Activated CD8-positive, alpha-beta memory T cell treated with anti-CD3 and anti-CD28 coated beads for 36 hours (primary cell): ENCODE results near the gene CD82. TPM values are rescaled to one million over a fixed set of nuclear protein-coding genes. Genes with fewer than 3 reads are reported as not detected.

Source experiments
- CTCF ChIA-PET: fragments of 350-600 bp; sonication (Branson Sonifier 250); formaldehyde crosslinking; loops from one replicate; lab custom pipeline; 2021; ENCODE audit warnings: antibody characterized with exemption; lab: Charles Lee
- POLR2A ChIA-PET: fragments of 350-600 bp; sonication (Branson Sonifier 250); formaldehyde crosslinking; loops from one replicate; lab custom pipeline; 2021; ENCODE audit warnings: antibody characterized with exemption; lab: Charles Lee
- total RNA-seq, 2 experiments: library from RNA; stranded (reverse); gene quantifications; one replicate each; pipeline ENCODE4 v1.2.3, GENCODE V29; 2021

Gene CD82
- total RNA-seq, 2 experiments from 2014 or later: 393 to 424 TPM

DNA sequence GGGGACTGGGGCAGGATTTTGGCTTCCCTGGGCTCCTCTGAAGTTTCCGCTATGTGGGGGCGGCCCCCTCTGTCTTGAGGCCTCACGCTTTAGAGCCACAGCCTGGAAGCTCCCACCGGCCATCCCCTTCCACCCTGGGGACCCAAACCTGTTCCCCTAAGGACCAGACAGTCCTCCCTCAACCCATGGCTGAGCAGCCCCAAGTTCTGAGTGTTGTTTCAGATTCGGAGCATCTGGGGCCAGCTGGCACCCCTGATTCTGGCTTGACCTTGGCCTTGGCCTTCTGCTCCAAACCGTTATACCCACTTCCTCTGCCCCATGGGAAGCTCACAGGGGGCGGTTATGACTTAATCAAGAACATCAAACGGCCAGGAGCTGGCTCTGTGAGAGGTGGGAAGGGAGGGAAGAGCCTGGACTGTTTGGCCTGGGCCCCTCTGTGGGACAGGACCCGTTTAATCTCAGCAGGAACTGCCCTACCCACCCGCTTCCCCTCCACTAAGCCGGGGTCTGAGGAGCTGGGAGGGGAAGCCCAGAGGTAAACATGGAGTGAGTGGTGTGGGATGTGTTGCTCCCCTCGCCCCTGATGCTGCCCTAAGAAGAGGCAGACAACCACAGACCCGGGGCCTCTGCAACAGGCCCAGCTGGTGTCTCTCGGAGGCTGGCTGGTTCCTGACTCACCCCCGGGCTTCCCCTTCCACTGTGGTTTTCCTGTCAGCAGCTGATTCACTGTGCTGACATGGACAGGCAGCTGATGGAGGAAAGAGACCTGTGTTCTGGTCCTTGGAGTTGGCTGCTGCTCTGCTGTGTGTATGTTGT lies 3.4 kb downstream of the CD82 start:
- ChIA-PET POLR2A (interaction anchor here (1.0 to 1.1 kb wide), 2 partner anchors 12 to 40 kb away, joined by 3 to 4 read pairs; no protein-coding TSS in a partner anchor), CTCF (interaction anchor here (1.1 to 1.4 kb wide), 3 partner anchors 15 to 49 kb away, joined by 3 to 9 read pairs (median 3); no protein-coding TSS in a partner anchor)

DNA sequence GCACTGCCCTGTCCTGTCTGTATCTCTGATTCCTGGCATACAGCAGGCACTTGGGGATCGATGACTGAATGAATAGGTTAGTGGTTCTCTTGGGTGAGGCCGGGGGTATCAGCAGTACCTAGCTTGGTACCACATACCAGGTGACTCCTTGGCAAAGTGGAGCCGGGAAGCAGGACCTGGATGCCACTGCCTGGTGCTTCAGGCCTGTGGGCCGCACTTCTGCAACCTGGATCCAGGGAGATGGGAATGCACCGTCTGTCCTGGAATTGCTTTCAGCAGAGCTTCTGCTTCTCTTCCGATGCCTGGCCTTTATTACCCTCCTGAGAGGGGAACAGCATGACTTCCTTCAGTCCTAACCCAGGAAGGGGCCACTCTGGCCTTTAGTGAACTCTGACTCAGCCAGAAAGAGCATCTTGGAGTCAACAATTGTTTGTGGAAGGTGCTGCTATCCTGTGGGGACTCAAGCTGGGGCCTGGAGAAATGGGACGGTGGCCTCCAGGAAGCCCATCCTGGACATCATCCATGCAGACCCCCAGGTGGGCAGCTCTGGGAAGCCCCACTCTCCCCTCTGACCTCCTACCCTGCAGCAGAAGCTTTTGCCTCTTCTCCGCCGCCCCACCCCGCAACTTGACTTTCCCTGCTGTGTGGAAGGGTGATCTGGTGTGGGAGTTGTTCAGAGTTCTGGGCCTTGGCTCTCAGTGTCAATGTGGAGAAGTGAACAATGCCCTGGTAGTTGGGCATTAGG lies 5.1 kb downstream of the CD82 start:
- ChIA-PET CTCF (interaction anchor here (0.7 to 1.2 kb wide), 2 partner anchors 14 kb away, joined by 3 read pairs; no protein-coding TSS in a partner anchor), POLR2A (no interaction called here)

DNA sequence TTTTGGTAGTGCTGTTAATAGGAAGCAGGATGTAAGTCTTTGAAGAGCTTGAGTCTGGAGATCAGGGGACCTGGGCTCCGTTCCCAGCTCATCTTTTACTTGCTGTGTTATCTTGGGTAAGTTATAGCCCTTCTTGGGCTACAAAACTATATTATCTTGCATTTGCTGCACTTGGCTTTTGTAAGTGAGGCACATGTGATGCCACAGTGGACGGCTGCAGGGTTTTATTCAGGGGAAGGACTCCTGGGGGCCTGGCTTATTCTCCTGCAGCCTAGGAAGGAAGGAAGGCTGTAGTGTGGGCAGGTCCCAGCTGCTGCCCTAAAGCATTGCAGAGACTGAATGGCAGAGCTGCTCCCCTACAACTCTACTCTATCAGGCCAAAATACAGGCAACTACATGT lies 6.4 kb downstream of the CD82 start:
- POLR2A ChIA-PET: interaction anchor here (1.2 kb wide), 1 partner anchor 25 kb away, joined by 5 read pairs; no protein-coding TSS in a partner anchor

DNA sequence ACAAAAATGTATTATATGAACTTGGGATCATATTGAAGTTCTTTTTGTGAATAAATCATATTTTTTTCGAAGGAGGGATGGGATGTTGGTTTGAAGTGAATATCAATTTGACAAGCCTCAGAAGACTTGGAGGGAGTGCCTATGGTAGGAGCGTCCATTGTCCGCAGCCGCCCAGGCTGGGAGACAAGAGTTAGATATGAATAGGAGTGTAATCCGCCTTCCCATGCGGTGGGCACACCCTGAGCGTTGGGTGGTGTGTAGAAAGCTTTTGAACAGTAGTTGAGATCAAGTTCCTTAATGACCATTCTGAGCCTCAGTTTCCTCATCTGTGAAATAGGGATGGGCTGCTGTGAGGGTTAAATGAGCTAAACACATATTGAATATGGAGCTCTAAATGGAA lies 7.0 kb downstream of the CD82 start:
- ChIA-PET CTCF (interaction anchor here (1.0 kb wide), 1 partner anchor 45 kb away, joined by 6 read pairs; no protein-coding TSS in a partner anchor), POLR2A (interaction anchor here (1.2 kb wide), 1 partner anchor 25 kb away, joined by 5 read pairs; no protein-coding TSS in a partner anchor)

More for the DNA sequence above, 6.4 kb downstream of the CD82 start:
- CTCF ChIA-PET: interaction anchor here (1.0 to 1.2 kb wide), 2 partner anchors 15 to 45 kb away, joined by 3 to 6 read pairs; no protein-coding TSS in a partner anchor

DNA sequence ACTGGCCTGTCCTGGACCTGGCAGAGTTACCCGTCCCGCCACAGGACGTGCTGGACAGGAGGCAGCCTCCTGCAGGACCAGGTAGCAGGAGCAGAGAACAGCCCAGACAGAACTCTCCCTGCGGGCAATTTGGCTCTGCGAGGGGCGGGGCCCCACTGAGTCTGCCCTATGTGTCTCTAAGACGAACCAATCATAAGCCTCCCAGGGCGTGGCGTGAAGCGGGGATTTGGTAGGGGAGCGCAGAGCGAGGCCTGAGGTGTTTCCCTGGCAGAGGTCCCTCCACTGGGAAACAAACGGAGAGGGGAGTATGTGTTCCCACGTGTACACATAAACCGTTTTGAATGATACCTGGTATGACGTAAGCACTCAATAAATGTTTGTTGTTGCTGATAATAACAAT lies 7.4 kb downstream of the CD82 start:
- POLR2A ChIA-PET: no interaction called here
- CTCF ChIA-PET: interaction anchor here (1.0 kb wide), 1 partner anchor 44 kb away, joined by 6 read pairs; no protein-coding TSS in a partner anchor

DNA sequence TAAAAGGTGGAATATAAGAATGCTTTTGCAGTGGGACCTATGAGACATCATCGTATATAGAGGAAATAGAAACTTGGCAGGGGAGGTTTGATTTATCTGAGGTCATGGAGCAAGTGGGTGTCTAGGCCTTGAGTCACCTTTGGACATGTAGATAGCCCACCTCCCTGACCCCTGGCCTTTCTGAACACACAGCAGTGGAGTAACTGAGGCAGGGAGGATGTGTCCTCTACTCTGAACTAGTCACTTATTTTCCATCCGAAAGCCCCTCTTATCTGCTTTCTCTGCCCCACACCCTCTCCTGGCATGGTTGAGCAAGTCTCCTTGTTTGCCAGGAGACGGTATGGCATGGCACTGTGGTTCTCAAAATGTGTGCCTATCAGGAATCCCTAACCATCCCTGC lies 7.9 kb downstream of the CD82 start:
- POLR2A ChIA-PET: no interaction called here
- CTCF ChIA-PET: interaction anchor here (1.1 to 3.4 kb wide), 2 partner anchors 39 to 43 kb away, joined by 3 to 15 read pairs; no protein-coding TSS in a partner anchor

DNA sequence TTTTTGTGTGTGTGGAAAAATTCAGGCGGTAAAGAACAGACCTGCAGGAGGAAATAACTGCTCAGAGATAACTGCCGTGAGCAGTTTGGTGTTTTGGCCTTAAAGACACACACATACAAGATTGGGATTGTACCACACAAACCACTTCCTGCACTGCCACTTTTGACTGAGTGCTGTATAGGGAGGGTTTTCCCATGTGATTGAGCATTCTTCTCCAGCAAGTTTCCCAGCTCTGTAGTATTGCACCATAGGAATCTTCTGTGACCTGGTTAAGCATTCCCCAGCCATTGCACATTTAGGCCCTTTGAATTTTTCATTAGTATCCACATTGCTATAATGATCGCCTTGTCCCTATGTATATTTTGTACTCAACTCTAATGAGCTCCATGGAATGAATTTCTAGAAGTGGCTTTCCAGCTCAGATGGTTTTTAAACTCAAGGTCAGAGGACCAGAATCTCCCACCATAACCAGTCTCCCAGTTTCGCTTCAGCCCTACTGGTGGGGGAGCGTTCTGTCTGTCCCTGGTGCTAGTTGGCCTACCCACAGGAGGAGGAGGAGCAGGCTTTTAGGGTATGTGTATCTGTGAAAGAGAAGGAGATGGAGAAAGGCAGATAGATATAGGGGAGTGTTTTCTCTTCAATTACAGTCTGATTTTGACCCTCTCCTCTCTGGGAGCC lies 9.3 kb downstream of the CD82 start:
- ChIA-PET POLR2A (no interaction called here), CTCF (interaction anchor here (1.0 to 3.4 kb wide), 2 partner anchors 9 to 38 kb away, joined by 3 to 15 read pairs; no protein-coding TSS in a partner anchor)

DNA sequence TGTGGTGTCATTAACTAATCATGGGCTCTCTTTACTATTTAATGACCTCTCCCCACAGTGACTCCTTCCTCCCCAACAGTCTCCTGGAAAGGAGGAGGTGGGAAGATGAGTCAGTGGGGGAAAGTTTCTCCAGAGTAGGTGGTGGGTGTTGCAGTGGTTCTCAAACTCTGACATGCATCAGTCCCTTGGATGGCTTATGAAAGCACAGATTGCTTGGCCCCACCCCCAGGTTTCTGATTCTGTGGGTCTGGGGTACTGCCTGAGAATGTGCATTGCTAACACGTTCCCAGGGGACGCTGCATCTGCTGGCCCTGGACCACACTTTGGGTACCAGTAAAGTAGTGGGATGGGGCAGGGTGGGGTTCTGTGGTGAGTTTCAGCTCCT lies 9.8 kb downstream of the CD82 start:
- ChIA-PET CTCF (interaction anchor here (1.0 to 3.4 kb wide), 2 partner anchors 9 to 37 kb away, joined by 3 to 15 read pairs; no protein-coding TSS in a partner anchor), POLR2A (no interaction called here)

DNA sequence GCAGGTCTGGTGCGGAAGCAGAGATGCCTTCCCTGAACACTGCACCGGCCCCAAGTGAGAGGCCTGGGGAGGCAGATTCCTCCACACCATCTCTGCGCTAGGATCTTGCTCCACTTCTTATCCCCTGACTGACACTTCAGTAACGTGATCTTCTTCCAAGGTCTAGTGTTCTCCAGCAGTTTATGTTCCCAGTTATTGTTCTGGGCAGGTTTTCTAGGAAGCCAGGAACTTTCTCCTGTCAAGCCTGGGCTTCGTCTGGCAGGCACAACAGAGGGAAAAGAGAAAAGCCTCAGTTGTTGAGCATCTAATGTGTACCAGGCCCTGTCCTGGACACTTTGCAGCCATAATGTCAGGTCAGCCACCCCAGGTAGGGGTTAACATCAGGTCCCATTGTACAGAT lies 10.5 kb downstream of the CD82 start:
- ChIA-PET CTCF (interaction anchor here (3.4 kb wide), 1 partner anchor 37 kb away, joined by 15 read pairs; no protein-coding TSS in a partner anchor), POLR2A (no interaction called here)

DNA sequence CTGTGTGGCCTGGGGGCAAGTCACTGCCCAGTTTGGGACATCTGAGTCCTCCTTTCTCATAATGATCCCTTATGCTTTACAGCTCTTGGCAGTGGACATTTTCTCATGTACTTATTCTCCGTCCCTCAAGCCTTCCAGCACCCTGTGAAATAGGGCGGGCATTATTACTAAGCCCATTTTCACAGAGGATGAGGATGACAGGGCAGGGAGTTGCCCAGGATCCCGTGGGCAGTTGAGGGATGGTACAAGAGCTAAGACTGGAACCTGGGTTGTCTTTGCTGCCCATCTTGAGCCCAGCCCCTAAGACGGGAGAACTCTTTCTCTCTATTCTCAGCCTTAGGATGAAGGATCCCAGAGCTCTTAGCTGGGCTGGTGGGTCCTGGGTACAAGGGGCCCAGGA lies 11.2 kb downstream of the CD82 start:
- POLR2A ChIA-PET: no interaction called here
- CTCF ChIA-PET: interaction anchor here (1.1 to 3.4 kb wide), 3 partner anchors 11 to 40 kb away, joined by 3 to 15 read pairs (median 8); partner anchors contain the start of gene CD82

DNA sequence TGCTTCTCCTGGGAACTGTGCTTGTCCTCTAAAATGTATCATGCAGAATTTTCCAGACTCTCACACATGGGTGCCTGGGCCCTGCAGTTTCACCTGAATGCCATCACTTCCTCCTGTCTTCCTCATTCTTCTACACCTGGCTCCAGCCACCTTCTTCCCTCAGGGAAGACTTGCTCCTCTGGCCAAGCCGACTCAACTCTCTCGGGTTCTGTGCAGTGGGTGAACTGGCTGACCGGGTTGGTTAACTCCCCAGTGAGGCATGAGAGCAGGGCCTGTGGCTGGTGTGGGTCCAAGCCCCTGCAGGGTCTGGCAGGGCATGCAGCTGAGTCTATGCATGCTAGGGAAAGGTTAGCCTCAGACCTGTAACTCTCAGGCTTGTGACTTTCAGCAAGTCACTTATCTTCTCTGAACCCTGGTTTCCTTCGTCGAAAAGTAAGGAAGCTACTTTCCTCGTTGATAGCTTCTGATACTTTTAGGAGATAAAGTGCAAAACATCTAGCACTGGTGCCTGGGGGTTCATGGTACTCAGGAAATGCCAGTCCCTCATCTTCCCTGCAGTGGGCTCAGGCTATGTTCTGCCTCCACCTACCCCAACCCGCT lies 11.9 kb downstream of the CD82 start:
- POLR2A ChIA-PET: no interaction called here
- CTCF ChIA-PET: interaction anchor here (1.1 to 1.9 kb wide), 2 partner anchors 12 to 40 kb away, joined by 3 to 8 read pairs; partner anchors contain the start of gene CD82

DNA sequence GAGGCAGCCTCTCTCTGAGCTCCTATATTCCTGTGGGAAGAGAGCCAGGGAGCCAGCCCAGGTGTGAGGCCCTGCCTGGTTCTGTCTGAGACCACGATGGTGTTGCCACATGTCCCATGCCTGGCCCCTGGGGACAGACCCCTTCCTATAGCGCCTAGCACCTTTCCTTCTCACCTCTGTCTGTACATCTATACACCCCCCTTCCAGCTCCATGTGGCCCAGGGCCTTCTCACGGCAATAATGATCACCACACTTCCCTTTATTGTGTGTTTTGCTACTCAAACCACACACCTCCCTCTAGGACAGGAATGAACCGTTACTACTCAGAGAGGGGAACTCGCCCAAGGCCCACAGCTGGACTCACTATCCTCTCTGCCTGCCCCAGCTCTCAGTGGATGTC lies 12.8 kb downstream of the CD82 start:
- ChIA-PET CTCF (interaction anchor here (1.9 kb wide), 1 partner anchor 39 kb away, joined by 8 read pairs; no protein-coding TSS in a partner anchor), POLR2A (no interaction called here)

DNA sequence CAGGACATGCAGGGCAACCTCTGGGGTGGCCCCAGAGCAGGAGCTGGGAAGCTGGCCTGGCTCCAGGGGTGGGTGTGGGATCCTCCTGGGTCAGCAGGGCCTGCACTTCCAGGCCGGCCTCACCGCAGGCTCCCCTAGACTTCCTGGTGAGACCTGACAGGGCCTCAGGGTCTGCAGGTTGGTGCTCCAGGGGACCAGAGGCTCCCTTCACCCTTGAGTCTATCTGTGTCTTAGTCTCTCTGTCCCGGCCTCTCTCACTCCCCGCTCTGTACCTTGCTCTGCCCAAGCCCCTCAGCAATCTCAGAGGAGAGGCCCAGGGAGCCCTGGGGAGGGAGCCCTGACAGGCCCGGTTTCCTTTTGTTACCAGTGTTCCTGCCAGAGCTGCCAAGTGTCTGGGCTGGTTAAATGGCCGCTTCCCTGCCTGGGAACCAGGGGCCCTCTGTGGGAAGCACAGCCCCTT lies 13.9 kb downstream of the CD82 start:
- CTCF ChIA-PET: interaction anchor here (0.8 kb wide), 1 partner anchor 37 kb away, joined by 4 read pairs; no protein-coding TSS in a partner anchor
- POLR2A ChIA-PET: no interaction called here

DNA sequence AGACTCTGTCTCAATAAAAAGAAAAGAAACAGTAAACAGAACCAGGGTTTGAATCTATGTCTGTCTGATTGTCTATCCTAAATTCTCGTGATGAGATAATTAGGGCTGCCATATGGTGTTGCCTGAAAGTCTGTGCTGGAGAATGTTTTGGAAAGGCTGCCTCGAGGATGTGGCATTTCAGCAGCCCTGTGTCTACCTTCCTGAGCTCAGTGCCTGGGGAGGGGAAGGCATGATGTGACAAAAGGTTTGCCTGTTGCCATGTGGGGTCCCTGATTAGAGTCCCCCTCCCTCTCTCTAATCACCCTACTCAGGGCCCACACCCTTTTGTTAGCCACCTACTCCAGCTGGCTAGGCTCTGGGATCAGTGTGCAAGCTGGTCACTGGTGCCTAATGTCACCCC lies 15.2 kb downstream of the CD82 start:
- CTCF ChIA-PET: no interaction called here

DNA sequence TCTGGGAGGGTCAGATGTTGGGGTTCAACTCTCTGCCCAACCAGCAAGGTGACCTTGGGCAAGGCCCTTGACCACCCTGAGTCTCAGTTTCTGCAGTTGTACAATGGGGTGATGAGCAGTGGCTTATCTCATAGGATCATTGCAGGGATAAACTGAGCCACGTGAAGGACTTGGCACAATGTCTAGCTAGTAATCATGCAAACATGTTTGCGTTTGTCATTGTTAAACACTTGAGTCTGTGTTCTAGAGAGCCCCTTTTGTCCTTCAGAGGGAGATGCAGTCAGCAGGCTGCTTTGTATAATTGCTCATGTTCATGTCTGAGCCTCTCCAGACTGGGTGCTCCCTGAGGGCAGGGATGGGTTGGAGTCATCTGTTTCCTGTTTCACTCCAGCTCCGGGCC lies 15.8 kb downstream of the CD82 start:
- ChIA-PET POLR2A (no interaction called here), CTCF (no interaction called here)

More for the DNA sequence above, 15.2 kb downstream of the CD82 start:
- POLR2A ChIA-PET: no interaction called here

DNA sequence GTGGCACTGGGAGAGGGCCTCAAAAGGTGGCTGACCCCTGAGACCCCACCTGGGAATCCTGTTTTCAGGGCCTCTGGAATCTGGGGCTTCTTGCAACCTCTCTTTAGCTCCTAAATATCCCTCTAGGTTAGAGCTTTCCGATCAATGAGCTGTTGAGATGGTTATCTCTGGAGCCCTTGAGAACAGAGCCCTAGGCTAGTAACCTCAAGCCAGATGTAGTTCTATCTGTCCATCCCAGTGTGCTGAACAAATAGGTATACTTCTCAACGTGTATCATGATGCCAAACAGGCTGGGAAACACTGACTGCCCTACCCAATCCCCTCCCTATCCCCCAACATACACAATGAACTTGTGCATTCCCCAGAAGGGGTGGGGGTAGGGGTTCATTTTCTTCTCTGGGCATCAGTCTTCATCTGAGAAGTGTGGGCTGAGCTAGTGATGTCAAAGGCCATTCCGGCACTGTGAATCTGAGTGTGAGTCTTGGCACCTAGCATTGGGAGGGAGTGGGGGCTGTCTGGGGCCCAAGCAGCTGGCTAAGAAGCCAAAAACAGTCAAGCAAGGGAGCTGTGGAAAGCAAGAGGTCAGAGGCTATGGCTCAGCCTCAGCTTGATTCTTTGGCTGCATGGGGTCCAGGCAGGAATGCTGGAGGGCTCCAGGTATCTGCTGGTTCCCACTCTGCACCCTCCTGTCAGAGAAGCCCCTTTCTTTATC lies 17.3 kb downstream of the CD82 start:
- ChIA-PET POLR2A (no interaction called here), CTCF (no interaction called here)

DNA sequence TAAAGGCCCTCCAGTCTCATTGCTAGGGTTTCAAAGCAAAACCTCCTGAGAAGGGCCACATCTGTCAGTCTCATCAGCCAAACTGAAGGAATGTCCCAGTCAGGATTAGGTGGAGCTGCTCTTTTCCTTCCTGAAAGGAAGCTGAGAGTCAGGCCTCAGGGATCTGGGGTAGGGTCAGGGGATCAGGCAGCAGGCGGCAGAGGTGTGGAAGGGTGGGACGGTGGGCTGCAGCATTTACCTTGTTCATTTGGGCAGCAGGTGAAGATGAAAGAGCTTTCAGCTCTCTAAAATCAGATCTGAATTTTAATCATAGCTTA lies 17.8 kb downstream of the CD82 start:
- ChIA-PET CTCF (interaction anchor here (0.6 kb wide), 1 partner anchor 47 kb away, joined by 4 read pairs; no protein-coding TSS in a partner anchor), POLR2A (no interaction called here)

DNA sequence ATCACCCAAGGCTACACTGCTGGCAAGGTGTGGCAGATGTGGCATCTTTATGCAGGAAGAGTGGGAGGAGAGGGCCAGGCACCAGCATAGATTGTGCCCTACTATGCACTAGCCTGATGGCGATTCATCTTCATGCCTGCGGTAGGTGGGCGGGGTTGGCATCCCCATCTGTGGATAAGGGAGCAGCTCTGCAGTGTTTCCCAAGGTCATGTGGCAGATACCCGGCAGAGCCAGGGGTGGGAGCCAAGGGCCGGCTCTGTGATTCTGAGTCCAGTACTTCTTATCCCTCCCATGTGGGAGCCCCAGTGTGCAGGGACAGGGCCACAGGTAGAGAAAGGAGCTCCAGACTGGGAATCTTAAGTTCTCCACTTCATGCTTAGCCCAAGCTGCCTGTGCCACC lies 20.0 kb downstream of the CD82 start:
- CTCF ChIA-PET: interaction anchor here (1.0 kb wide), 1 partner anchor 31 kb away, joined by 3 read pairs; no protein-coding TSS in a partner anchor
- POLR2A ChIA-PET: no interaction called here
